Neural progenitor cell (in vitro differentiated cells): ENCODE results near the gene MRPL40.

ENCODE experiments used
- CTCF ChIP-seq: fragments of 200-600 bp; sonication (generic); IDR thresholded peaks from 2 replicates; pipeline ENCODE4 v1.5.1; 2017; ENCODE audit warnings: antibody characterized with exemption, mild to moderate bottlenecking
- EZH2phosphoT487 ChIP-seq: fragments of 200-600 bp; sonication (generic); IDR thresholded peaks from 2 replicates; pipeline ENCODE4 v1.6.1; 2017; ENCODE audit warnings: antibody characterized with exemption

- TF ChIP-seq CTCF (no peak), EZH2phosphoT487 (no peak)
Measured at GRCh38 chr22:19398652-19399051, 33.7 kb upstream of the MRPL40 start.
